ENCODE data around the gene DCTD. TPM values are rescaled to one million over a fixed set of nuclear protein-coding genes. Genes with fewer than 3 reads are reported as not detected.
"Not testable (repeated sequence)": the region's sequence is repeated elsewhere in the genome, so short reads cannot be mapped to it uniquely, and the experiment has no call there.

Gene DCTD
- total and polyA plus RNA-seq, 4 donors = 36.9 to 52.9 (median 44.7) TPM

- H3K27me3 ChIP-seq (ENCODE audit: control insufficient read depth in 4 of 4, insufficient read depth in 4 of 4, low read length in 3 of 4) = no peaks in the 10 kb centered on the region
- no peak for TF ChIP-seq FOXA2 (IDR thresholded peaks at IDR 0.05)
- TF ChIP-seq RXRA (IDR thresholded peaks at IDR 0.05) = peak in 1 of 2 donors; percentile 17
- peak; percentile 58 for TF ChIP-seq NR2F2 (IDR thresholded peaks at IDR 0.05)
- no peak for TF ChIP-seq RAD21 (IDR thresholded peaks at IDR 0.05)
- TF ChIP-seq HNF4A (conservative IDR thresholded peaks at IDR 0.05) = peak; percentile 31 to 57
- H3K9me3 ChIP-seq (ENCODE audit: control insufficient read depth in 4 of 4, low read length in 3 of 4) = no peaks in the 10 kb centered on the region
- peaks cover 14 to 77% (median 62%) of the 10 kb centered on the region in 4 donors for H3K4me1 ChIP-seq (ENCODE audit: control insufficient read depth in 4 of 4, insufficient read depth in 4 of 4, low read length in 3 of 4)
- H3K4me3 ChIP-seq (ENCODE audit: low read depth in 1 of 3, low read length in 3 of 3) = no peak overlapping the region
- 65% methylated on average over 9 of the region's 9 CpGs for WGBS
- no peak overlapping the region for H3K27ac ChIP-seq (ENCODE audit: low read depth in 1 of 2, low read length in 2 of 2)
- peaks cover 0 to 3% (median 2%) of the 10 kb centered on the region in 4 donors for H3K36me3 ChIP-seq (ENCODE audit: control insufficient read depth in 4 of 4, insufficient read depth in 3 of 4, low read depth in 1 of 4, low read length in 3 of 4)
- no peak overlapping the region for H3K9ac ChIP-seq (ENCODE audit: low read depth in 1 of 2, low read length in 2 of 2)
- no peak for DNase-seq (ENCODE audit: low spot score)
Observed at GRCh38 chr4:182901337-182901736, 15.8 kb downstream of the DCTD start.

- not testable (repeated sequence) for H3K36me3 ChIP-seq (ENCODE audit: control insufficient read depth in 4 of 4, insufficient read depth in 3 of 4, low read depth in 1 of 4, low read length in 3 of 4)
Observed at GRCh38 chr4:182900021-182900420, 17.2 kb downstream of the DCTD start.

GRCh38 chr4:182898479-182898799 is 18.7 kb downstream of the DCTD start:
- DNase-seq (ENCODE audit: low spot score) = no peak
- Histone ChIP-seq H3K4me1 (ENCODE audit: control insufficient read depth in 4 of 4, insufficient read depth in 4 of 4, low read length in 3 of 4) (peaks cover 17 to 75% (median 67%) of the 10 kb centered on the region in 4 donors), H3K27ac (ENCODE audit: low read depth in 1 of 2, low read length in 2 of 2) (peak overlapping the region; percentile 71 to 85), H3K9me3 (ENCODE audit: control insufficient read depth in 4 of 4, low read length in 3 of 4) (no peaks in the 10 kb centered on the region), H3K27me3 (ENCODE audit: control insufficient read depth in 4 of 4, insufficient read depth in 4 of 4, low read length in 3 of 4) (no peaks in the 10 kb centered on the region), H3K4me3 (ENCODE audit: low read depth in 1 of 3, low read length in 3 of 3) (no peak overlapping the region), H3K9ac (ENCODE audit: low read depth in 1 of 2, low read length in 2 of 2) (peak overlapping the region in 1 of 2 donors; percentile 24), H3K36me3 (ENCODE audit: control insufficient read depth in 4 of 4, insufficient read depth in 3 of 4, low read depth in 1 of 4, low read length in 3 of 4) (peaks cover 2 to 6% (median 4%) of the 10 kb centered on the region in 4 donors)
- WGBS = 39% methylated on average over 5 of the region's 5 CpGs
- peak; percentile 10 for TF ChIP-seq YY1 (IDR thresholded peaks at IDR 0.05)
- TF ChIP-seq RXRA (IDR thresholded peaks at IDR 0.05) = no peak
- no peak for TF ChIP-seq MAX (IDR thresholded peaks at IDR 0.05)
- no peak for TF ChIP-seq ATF3 (IDR thresholded peaks at IDR 0.05)
- TF ChIP-seq SP1 (IDR thresholded peaks at IDR 0.05) = peak; percentile 3
- TF ChIP-seq ZBTB33 (IDR thresholded peaks at IDR 0.05) = peak; percentile 5
- no peak for TF ChIP-seq CTCF (IDR thresholded peaks at IDR 0.05; ENCODE audit: low read depth, low read length, missing input control)
- no peak for TF ChIP-seq RAD21 (IDR thresholded peaks at IDR 0.05)
- TF ChIP-seq GABPA (IDR thresholded peaks at IDR 0.05 in 1 of 2, conservative IDR thresholded peaks at IDR 0.05 in 1 of 2) = no peak
- no peak for TF ChIP-seq FOXA1 (IDR thresholded peaks at IDR 0.05)
- no peak for TF ChIP-seq FOXA2 (IDR thresholded peaks at IDR 0.05)
- no peak for TF ChIP-seq EGR1 (IDR thresholded peaks at IDR 0.05; ENCODE audit: low read depth in 2 of 2)
- TF ChIP-seq JUND (IDR thresholded peaks at IDR 0.05) = no peak
- no peak for TF ChIP-seq TAF1 (conservative IDR thresholded peaks at IDR 0.05)
- TF ChIP-seq REST (IDR thresholded peaks at IDR 0.05) = no peak
- no peak for TF ChIP-seq NR2F2 (IDR thresholded peaks at IDR 0.05)
- no peak for TF ChIP-seq HNF4G (IDR thresholded peaks at IDR 0.05)
- no peak for TF ChIP-seq HNF4A (conservative IDR thresholded peaks at IDR 0.05)

More at GRCh38 chr4:182900021-182900420, 17.2 kb downstream of the DCTD start:
- H3K27me3 ChIP-seq (ENCODE audit: control insufficient read depth in 4 of 4, insufficient read depth in 4 of 4, low read length in 3 of 4); H3K4me3 ChIP-seq (ENCODE audit: low read depth in 1 of 3, low read length in 3 of 3); H3K27ac ChIP-seq (ENCODE audit: low read depth in 1 of 2, low read length in 2 of 2); DNase-seq (ENCODE audit: low spot score); H3K9me3 ChIP-seq (ENCODE audit: control insufficient read depth in 4 of 4, low read length in 3 of 4); H3K9ac ChIP-seq (ENCODE audit: low read depth in 1 of 2, low read length in 2 of 2): not testable (repeated sequence)
- H3K4me1 ChIP-seq (ENCODE audit: control insufficient read depth in 4 of 4, insufficient read depth in 4 of 4, low read length in 3 of 4) = peaks cover 17 to 82% (median 73%) of the 10 kb centered on the region in 4 donors
- WGBS = 80% methylated on average over 2 of the region's 2 CpGs

Data from liver (tissue), 9 donors.